Forelimb muscle (tissue), 1 donor: ENCODE results near the gene CAPN9. TPM values are rescaled to one million over a fixed set of nuclear protein-coding genes. Genes with fewer than 3 reads are reported as not detected.

Experiments
- DNase-seq: peaks from one replicate; pipeline ENCODE4 v3.0.0-alpha.2; 2013; ENCODE audit warnings: low read depth
- polyA plus RNA-seq: library from polyadenylated mRNA; unstranded; fragments of 120-200 nt; gene quantifications from one replicate; pipeline ENCODE4 v1.2.1, GENCODE V29; 2013; ENCODE audit not compliant: insufficient read length

The CAPN9 gene
- polyA plus RNA-seq, 1 donor = 0.47 TPM

GRCh38 chr1:230770317-230770716 is 23.1 kb downstream of the CAPN9 start:
- no peak for DNase-seq

GRCh38 chr1:230771773-230772354 is 24.7 kb downstream of the CAPN9 start:
- DNase-seq = no peak

GRCh38 chr1:230772457-230773395 is 25.5 kb downstream of the CAPN9 start:
- DNase-seq = peak; percentile 32

- no peak for DNase-seq
These were observed 26.3 kb downstream of the CAPN9 start for GRCh38 chr1:230773396-230774033.

- DNase-seq = no peak
These were observed 31.9 kb downstream of the CAPN9 start for GRCh38 chr1:230778916-230779590.

- DNase-seq = no peak
These were observed 33.9 kb downstream of the CAPN9 start for GRCh38 chr1:230781131-230781530.

GRCh38 chr1:230781594-230781993 is 34.4 kb downstream of the CAPN9 start:
- no peak for DNase-seq

- no peak for DNase-seq
These were observed 37.0 kb downstream of the CAPN9 start for GRCh38 chr1:230784163-230784562.

GRCh38 chr1:230785636-230786384 is 38.6 kb downstream of the CAPN9 start:
- DNase-seq = no peak

- no peak for DNase-seq
These were observed 39.2 kb downstream of the CAPN9 start for GRCh38 chr1:230786385-230786753.

- DNase-seq = no peak
These were observed 40.3 kb downstream of the CAPN9 start for GRCh38 chr1:230787471-230787870.

- no peak for DNase-seq
These were observed 41.5 kb downstream of the CAPN9 start for GRCh38 chr1:230788561-230789275.

GRCh38 chr1:230790026-230790425 is 42.8 kb downstream of the CAPN9 start:
- DNase-seq = no peak

- no peak for DNase-seq
These were observed 44.9 kb downstream of the CAPN9 start for GRCh38 chr1:230791986-230792564.

- no peak for DNase-seq
These were observed 45.7 kb downstream of the CAPN9 start for GRCh38 chr1:230792691-230793462.

GRCh38 chr1:230793463-230793745 is 46.2 kb downstream of the CAPN9 start:
- no peak for DNase-seq

- no peak for DNase-seq
These were observed 47.2 kb downstream of the CAPN9 start for GRCh38 chr1:230794431-230794830.

GRCh38 chr1:230794871-230795605 is 47.9 kb downstream of the CAPN9 start:
- no peak for DNase-seq

- DNase-seq = no peak
These were observed 49.4 kb downstream of the CAPN9 start for GRCh38 chr1:230796626-230797025.
